ENCODE results near the gene CXCR4. TPM values are rescaled to one million over a fixed set of nuclear protein-coding genes. Genes with fewer than 3 reads are reported as not detected.

CXCR4 gene
- 15.7 TPM for polyA plus RNA-seq (2012; ENCODE audit: insufficient read depth, insufficient read length, low read depth)

DNA sequence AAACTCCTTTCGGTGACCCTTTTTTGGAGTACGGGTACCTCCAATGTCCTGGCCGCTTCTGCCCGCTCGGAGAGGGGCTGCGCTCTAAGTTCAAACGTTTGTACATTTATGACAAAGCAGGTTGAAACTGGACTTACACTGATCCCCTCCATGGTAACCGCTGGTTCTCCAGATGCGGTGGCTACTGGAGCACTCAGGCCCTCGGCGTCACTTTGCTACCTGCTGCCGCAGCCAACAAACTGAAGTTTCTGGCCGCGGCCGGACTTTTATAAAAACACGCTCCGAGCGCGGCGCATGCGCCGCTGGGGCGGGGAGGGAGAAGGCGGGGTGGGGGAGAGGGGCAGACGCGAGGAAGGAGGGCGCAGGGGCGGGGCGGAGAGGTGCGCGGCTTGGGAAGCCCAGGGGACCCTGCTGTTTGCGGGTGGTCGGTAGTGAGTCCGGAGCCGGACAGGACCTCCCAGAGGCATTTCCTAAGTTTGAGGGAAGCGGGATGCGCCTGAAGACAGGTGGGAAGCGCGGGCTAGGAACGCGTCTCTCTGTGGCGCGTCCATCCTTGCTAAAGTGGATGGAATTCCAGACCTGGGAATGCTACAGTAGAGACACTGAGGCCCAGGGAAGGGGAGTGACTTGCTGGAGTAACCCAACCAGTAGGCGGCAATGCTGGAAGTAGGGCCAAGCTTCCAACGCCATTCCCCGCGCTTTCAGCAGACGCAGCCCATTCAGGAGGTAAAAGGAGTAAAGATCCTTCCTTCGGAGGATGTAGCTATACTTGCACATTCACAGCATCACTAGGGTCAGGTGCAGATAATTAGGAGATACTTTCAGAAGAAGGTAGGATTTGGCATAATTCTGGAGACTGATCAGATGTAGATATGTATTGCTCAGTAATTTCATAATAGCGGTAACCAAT, at the start of gene CXCR4:
Gene CXCR4 (minus strand): TSS at position 241 of the 910 bp plus-strand sequence. CDS start 89 bp downstream, at position 152.
- H3K4me3 ChIP-seq (ENCODE audit: low read depth, low read length): peak within 1 kb of the TSS; percentile 47
- H3K27me3 ChIP-seq: peaks cover 18% of the 10 kb centered on the region
- no peaks in the 10 kb centered on the region for H3K36me3 ChIP-seq
- no peaks in the 10 kb centered on the region; the same call in 1 of the 2 replicates for H3K4me1 ChIP-seq
- no peaks in the 10 kb centered on the region for H3K9me3 ChIP-seq
- TF ChIP-seq, protein P1, sequence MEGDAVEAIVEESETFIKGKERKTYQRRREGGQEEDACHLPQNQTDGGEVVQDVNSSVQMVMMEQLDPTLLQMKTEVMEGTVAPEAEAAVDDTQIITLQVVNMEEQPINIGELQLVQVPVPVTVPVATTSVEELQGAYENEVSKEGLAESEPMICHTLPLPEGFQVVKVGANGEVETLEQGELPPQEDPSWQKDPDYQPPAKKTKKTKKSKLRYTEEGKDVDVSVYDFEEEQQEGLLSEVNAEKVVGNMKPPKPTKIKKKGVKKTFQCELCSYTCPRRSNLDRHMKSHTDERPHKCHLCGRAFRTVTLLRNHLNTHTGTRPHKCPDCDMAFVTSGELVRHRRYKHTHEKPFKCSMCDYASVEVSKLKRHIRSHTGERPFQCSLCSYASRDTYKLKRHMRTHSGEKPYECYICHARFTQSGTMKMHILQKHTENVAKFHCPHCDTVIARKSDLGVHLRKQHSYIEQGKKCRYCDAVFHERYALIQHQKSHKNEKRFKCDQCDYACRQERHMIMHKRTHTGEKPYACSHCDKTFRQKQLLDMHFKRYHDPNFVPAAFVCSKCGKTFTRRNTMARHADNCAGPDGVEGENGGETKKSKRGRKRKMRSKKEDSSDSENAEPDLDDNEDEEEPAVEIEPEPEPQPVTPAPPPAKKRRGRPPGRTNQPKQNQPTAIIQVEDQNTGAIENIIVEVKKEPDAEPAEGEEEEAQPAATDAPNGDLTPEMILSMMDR (IDR thresholded peaks at IDR 0.05; ENCODE audit: low read depth, low read length): peak; percentile 42
- DNase-seq: peak; percentile 57

DNA sequence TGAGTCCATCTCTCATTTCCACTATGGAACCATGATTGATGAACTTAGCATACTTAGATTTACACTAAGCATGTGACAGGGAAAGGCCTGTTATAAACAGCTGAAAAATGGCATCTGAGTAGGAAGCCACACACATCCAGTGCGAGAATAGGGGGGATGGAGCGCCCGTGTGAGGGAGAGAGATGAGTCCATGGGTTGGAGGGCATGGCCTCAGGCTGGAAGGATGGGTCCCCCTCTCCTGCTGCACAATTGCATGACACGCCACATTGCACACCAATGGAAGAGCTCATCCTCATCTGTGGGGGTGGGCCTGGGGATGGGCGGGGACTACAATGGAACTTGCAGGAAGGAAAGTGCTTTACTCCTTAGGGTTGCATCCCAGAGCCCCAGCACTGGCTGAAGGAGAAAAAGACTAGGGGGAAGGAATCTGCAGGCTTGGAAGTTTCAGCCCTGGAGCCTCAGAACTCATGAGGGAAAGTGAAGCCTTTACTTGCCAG, 46.4 kb upstream of the CXCR4 start:
- H3K4me1 ChIP-seq: no peaks in the 10 kb centered on the region
- no peaks in the 10 kb centered on the region for H3K27me3 ChIP-seq
- TF ChIP-seq, protein P1 (IDR thresholded peaks at IDR 0.05; ENCODE audit: low read depth, low read length): no peak
- H3K9me3 ChIP-seq: no peaks in the 10 kb centered on the region
- DNase-seq: no peak
- H3K36me3 ChIP-seq: no peaks in the 10 kb centered on the region
- H3K4me3 ChIP-seq (ENCODE audit: low read depth, low read length): no peak overlapping the region

DNA sequence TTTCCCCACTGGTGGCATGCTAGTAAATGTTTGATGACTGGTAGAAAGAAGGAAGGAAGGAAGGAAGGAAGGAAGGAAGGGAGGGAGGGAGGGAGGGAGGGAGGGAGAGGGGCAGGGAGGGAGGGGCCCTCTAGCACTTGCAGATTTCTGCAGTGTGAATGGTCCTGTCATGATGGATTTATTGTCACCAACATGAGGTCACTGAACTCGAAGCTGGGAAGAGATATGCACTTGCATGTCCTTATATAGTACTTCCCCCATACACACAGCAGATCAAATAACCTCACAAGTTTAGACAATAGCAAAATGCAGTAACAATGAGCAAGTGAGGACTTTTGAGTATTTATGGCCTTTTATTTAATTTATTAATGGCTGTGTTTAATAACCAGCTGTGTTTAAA, 44.5 kb upstream of the CXCR4 start:
- DNase-seq: no peak
- TF ChIP-seq, protein P1 (IDR thresholded peaks at IDR 0.05; ENCODE audit: low read depth, low read length): no peak

GRCh38 chr2:136156411-136156810, 38.5 kb upstream of the CXCR4 start:
- no peaks in the 10 kb centered on the region for H3K27me3 ChIP-seq
- H3K36me3 ChIP-seq: no peaks in the 10 kb centered on the region
- H3K4me1 ChIP-seq: no peaks in the 10 kb centered on the region
- DNase-seq: no peak
- H3K9me3 ChIP-seq: no peaks in the 10 kb centered on the region
- TF ChIP-seq, protein P1 (IDR thresholded peaks at IDR 0.05; ENCODE audit: low read depth, low read length): no peak
- no peak overlapping the region for H3K4me3 ChIP-seq (ENCODE audit: low read depth, low read length)

More for the DNA sequence above, 44.5 kb upstream of the CXCR4 start:
- no peaks in the 10 kb centered on the region for H3K27me3 ChIP-seq
- H3K9me3 ChIP-seq: no peaks in the 10 kb centered on the region
- H3K4me3 ChIP-seq (ENCODE audit: low read depth, low read length): no peak overlapping the region
- no peaks in the 10 kb centered on the region for H3K36me3 ChIP-seq
- no peaks in the 10 kb centered on the region for H3K4me1 ChIP-seq

DNA sequence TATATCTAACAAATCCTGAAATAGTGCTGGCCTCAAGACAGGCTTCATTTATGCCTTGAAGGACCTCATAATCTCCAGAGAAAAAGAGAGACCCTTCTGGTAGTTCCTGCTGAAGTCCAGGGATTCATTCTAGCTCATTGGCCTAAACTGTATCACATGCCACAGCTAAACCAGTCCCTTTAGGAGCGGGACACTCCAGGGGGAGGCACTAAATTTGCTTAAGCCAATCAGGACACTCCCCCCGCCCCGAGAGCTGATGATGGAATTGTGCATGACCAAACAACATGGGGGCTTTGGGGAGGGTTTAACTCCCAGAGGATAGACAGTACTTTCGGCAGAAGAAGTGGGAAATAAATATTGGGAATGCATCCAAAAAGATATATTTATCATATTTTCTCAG, 36.4 kb upstream of the CXCR4 start:
- no peak for DNase-seq
- H3K9me3 ChIP-seq: no peaks in the 10 kb centered on the region
- TF ChIP-seq, protein P1 (IDR thresholded peaks at IDR 0.05; ENCODE audit: low read depth, low read length): no peak
- no peak overlapping the region for H3K4me3 ChIP-seq (ENCODE audit: low read depth, low read length)
- H3K36me3 ChIP-seq: no peaks in the 10 kb centered on the region
- no peaks in the 10 kb centered on the region for H3K27me3 ChIP-seq
- no peaks in the 10 kb centered on the region for H3K4me1 ChIP-seq

All from BE2C (cell line).